A204.1 (cell line): Measurements from ENCODE around the gene CLCNKA.

Experiments used
- FAIRE-seq: peaks from 2 replicates; lab custom pipeline; 2012; peaks lifted over from hg19 to GRCh38; lab: Jason Lieb, UNC

CLCNKA gene

GRCh38 chr1:16078925-16079656, 57.3 kb downstream of the CLCNKA start:
- no peak for FAIRE-seq

GRCh38 chr1:16080422-16081150, 58.8 kb downstream of the CLCNKA start:
- FAIRE-seq: no peak

- no peak for FAIRE-seq
These were observed 59.8 kb downstream of the CLCNKA start for GRCh38 chr1:16081636-16082035.

- no peak for FAIRE-seq
These were observed 60.6 kb downstream of the CLCNKA start for GRCh38 chr1:16082283-16083038.

- no peak for FAIRE-seq
These were observed 61.6 kb downstream of the CLCNKA start for GRCh38 chr1:16083486-16083885.
